HG03469 (cell line): Measurements from ENCODE around the gene SMIM34.
"Not testable (repeated sequence)": the region's sequence is repeated elsewhere in the genome, so short reads cannot be mapped to it uniquely, and the experiment has no call there.

ENCODE experiments used
- ATAC-seq: cut with Tn5 transposase; IDR thresholded peaks from one replicate; pipeline ENCODE4 v1.9.1; 2021; ENCODE audit warnings: mild to moderate bottlenecking, moderate library complexity, moderate number of reproducible peaks; ENCODE audit not compliant: unreplicated experiment

Gene SMIM34

DNA sequence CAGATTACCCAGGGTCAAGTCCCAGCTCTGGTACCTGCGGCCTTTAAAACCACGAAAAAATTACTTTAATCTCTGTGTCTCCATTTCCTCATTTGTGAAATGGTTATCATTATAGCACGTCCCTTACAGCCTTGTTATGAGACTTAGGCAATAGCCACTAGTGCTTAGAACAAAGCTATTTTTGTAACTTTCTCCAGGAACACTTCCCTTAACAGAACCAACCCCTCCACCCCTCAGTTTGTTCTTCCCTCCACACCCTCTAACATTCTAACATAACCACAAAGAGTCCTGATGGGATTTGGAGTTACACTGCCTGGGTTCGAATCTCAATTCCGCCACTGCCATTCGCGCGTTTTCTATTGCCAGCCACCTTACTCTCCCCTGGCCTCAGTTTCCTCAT is 49.3 kb downstream of the SMIM34 start:
- not testable (repeated sequence) for ATAC-seq

DNA sequence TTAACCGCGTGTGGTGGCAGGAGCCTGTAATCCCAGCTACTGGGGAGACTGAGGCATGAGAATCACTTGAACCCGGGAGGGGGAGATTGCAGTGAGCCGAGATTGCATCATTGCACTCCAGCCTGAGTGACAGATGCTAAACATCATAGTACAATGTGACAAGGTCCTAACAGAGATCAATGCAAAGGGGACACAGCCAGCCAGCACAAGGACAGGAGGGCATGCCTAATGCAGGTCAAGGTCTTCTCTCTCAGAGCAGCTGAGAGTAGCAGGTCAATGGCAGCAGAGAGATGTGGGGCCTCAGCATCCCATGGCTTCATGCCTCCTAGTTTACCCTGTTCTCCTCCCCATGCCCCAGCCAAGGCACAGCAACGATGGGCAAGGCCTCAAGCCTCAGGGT is 51.4 kb downstream of the SMIM34 start:
- ATAC-seq: no peak

DNA sequence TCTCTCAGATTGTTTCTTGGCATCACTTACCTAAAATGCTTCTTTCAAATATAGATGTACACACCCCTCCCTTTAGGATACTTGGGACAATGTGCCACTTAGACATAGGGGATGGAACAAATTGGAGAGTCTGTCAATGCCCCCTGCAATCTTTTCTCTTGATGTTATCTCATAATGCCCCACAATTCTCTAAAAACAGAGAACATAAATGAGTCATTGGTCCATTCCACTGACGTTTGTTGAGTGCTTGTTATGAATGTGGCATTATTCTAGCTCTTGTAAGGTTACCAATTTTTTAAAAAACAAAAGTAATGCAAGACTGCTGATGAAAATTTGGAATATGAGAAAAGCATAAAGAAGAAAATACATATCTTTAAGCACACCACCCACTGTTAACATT is 54.0 kb downstream of the SMIM34 start:
- no peak for ATAC-seq
